ENCODE data around the gene CLDND1.

CLDND1 gene

DNA sequence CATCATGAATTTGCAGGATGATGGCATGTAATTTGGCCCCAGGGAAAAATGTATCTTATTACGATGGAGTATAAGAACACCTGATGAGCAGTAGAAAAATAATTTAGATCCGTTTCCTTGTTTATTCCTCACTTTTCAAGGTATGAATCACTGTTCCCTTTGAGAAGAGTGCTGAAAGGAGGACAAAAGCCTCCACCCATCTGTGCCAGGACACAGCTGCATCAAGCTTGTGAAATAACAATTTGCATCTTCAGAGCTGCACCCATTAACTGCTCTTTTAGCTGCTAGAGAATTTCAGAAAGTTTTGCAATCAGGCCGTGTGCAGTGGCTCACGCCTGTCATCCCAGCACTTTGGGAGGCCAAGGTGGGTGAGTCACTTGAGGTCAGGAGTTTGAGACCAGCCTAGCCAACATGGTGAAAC, 9.6 kb downstream of the CLDND1 start:
- no peak for DNase-seq

GRCh38 chr3:98512576-98512975, 10.1 kb downstream of the CLDND1 start:
- DNase-seq, result no peak

GRCh38 chr3:98508582-98508981, 14.1 kb downstream of the CLDND1 start:
- DNase-seq, result no peak

DNA sequence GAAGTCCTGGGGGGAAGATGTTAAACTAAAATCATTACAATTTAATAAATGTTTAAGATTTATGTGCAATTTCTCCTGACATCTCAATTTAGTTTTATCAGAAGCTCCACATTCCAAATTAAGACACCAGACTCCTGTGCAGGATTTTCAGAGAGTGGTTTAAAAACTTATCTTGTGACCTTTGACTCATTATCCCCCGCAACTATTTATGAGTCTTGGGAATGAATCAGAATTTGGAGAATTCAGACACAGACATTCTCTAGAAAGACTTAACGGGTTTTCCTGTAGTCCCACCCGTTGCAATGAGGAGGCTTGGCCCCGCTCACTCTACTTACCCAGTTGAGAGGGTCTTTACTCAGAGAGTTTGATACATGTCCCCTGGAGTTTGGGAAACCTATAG, 18.2 kb downstream of the CLDND1 start:
- DNase-seq, result no peak

DNA sequence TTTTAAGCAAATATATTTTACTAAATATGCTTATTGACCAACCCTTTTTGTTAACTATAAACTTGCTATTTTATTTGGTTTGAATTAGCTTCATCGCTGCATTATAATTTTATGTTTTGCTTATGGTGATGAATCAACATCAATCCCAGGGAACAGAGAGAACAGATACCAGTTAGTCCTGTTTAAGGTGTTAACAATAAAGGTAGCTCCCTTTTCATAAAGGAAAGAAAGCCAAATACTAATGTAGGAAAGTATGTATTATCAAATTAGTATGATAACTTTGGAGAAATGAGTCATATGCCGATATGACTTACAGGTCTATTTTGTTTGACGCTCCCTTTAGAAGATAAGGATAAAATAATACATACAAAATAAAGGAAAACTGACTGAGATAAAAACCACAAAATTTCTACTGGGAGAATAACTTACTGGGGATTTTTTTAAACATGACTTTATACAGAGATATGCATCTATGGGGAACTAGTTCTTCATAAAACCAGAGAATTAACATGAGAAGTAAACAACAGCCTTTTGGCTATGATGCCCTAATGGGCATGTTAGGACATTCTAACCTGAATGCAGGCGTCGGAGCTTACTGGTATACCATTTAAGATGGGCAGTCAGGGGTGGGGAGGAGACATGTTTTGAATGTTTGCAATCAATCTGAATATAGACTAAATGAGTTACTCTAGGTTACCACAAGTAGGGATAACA, 20.7 kb downstream of the CLDND1 start:
- DNase-seq, result no peak

DNA sequence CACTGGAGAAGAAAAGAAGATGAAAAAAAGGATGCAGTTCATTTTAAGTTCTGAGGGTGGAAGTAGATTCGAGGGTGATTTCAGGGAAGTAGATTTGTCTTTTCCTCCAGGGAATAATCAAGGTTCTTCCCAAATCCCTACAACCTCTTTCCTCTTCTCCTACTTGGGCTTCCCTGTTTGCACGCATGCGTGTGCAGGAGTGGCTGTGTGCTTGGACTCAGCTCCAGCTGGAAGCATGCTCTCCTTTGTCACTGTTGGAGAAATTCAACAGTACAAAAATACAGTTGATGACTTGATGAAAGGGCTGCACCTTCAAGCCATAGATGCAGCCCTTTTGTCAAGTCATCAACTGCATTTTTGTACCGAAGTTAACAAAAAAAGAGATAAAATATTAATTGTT, 21.4 kb downstream of the CLDND1 start:
- DNase-seq, result no peak

DNA sequence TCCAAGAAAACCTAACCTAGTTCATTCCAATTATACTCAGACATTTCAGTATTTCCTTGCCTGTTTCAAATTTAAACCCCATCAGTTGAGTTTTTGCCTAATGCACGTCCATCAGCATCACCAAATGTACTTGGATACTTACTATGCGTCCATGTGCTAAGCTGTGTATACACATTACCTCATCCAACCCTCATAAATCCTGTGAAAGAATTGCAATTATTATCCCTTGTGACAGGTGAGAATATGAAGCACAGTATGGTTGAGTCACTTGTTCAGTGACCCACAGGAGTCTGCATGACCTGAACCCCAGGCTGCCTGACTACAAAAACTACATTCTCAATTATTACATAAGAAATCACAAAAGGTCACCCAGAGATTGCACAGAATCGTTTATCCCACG, 22.7 kb downstream of the CLDND1 start:
- DNase-seq, result no peak

DNA sequence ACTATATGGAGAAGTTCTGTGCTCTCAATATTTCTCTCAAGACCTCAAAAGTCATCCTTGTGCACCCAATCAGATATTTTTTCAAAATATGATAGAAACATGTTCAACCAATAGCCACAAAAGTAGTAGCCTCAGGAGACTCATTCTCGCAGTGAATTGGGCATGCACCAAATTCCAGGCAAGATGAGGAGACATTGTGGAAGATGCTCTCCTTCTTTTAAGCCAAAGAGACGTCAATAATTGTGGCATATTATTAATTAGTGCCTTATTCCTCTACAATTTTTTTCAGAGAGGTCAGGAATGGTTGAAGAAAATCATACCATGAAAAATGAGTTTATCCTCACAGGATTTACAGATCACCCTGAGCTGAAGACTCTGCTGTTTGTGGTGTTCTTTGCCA, 25.3 kb downstream of the CLDND1 start, which contains the start of gene OR5K2:
OR5K2 (plus strand) TSS at position 301 of the 400 bp plus-strand sequence; CDS start at position 301, 0 bp downstream.
- no peak for DNase-seq

DNA sequence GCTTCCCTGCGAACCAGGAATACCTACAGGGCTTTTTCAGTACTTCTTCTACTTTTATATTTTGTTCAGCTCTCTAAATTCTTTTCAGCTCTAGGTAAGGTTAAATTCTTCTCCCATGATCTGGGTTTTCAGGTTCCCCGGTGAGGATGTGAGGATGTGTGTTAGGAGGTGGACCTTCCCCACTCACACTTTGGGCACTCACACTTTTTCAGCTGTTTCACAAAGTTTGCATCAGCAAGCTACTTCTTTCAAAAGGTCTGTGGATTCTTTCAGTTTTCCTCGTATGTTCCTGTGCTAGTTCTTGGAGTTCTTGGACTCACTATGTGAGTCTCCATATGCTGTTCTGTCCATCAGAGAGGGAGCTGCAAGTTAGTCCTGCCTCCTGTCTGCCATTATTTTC, 39.1 kb downstream of the CLDND1 start:
- DNase-seq, result no peak

GRCh38 chr3:98482717-98483482, 39.8 kb downstream of the CLDND1 start:
- DNase-seq, result no peak

All from activated CD4-positive, alpha-beta T cell treated with anti-CD3 and anti-CD28 coated beads for 1 hour (primary cell).